MM.1S (cell line): ENCODE measurements around the gene NELFA.

Experiments
- DNase-seq: peaks from one replicate; pipeline ENCODE4 v3.0.0-alpha.2; 2015
- H2AFZ ChIP-seq: fragments of 300-600 bp; sonication (generic); 2 replicates; pipeline ENCODE4 v1.6.0; 2016; ENCODE audit warnings: antibody characterized with exemption, low read length
- H3F3A ChIP-seq: fragments of 300-600 bp; sonication (generic); 2 replicates; pipeline ENCODE4 v1.6.1; 2016; ENCODE audit warnings: mild to moderate bottlenecking, antibody characterized with exemption, low read length, moderate library complexity, mixed read lengths; ENCODE audit not compliant: insufficient read depth
- H3K27ac ChIP-seq: fragments of 300-600 bp; sonication (generic); 2 replicates; pipeline ENCODE4 v1.5.1; 2016; ENCODE audit warnings: mild to moderate bottlenecking, low read length
- H3K27me3 ChIP-seq: fragments of 300-600 bp; sonication (generic); replicated peaks from 2 replicates; pipeline ENCODE4 v1.6.0; 2016; ENCODE audit warnings: low read length; ENCODE audit not compliant: insufficient read depth
- H3K36me3 ChIP-seq: fragments of 300-600 bp; sonication (generic); replicated peaks from 2 replicates; pipeline ENCODE4 v1.6.1; 2016; ENCODE audit warnings: mild to moderate bottlenecking, low read length, mixed read lengths; ENCODE audit not compliant: insufficient read depth
- H3K4me1 ChIP-seq: fragments of 300-600 bp; sonication (generic); 2 replicates; pipeline ENCODE4 v1.6.1; 2016; ENCODE audit warnings: low read length, mixed read lengths
- H3K4me2 ChIP-seq: fragments of 300-600 bp; sonication (generic); 2 replicates; pipeline ENCODE4 v1.6.0; 2016; ENCODE audit warnings: low read depth, low read length
- H3K4me3 ChIP-seq: fragments of 300-600 bp; sonication (generic); 2 replicates; pipeline ENCODE4 v1.5.1; 2016; ENCODE audit warnings: low read length, mixed read lengths
- H3K79me2 ChIP-seq: fragments of 300-600 bp; sonication (generic); 2 replicates; pipeline ENCODE4 v1.6.1; 2016; ENCODE audit warnings: mixed run types, low read length, mixed read lengths
- H3K9ac ChIP-seq: fragments of 300-600 bp; sonication (generic); 2 replicates; pipeline ENCODE4 v1.6.1; 2016; ENCODE audit warnings: low read length, mixed read lengths
- H3K9me2 ChIP-seq: fragments of 300-600 bp; sonication (generic); replicated peaks from 2 replicates; pipeline ENCODE4 v1.6.1; 2016; ENCODE audit warnings: mild to moderate bottlenecking, low read length, mixed read lengths; ENCODE audit not compliant: insufficient read depth
- H3K9me3 ChIP-seq: fragments of 300-600 bp; sonication (generic); replicated peaks from 2 replicates; pipeline ENCODE4 v1.6.1; 2016; ENCODE audit warnings: mild to moderate bottlenecking, low read length, mixed read lengths; ENCODE audit not compliant: insufficient read depth
- H4K20me1 ChIP-seq: fragments of 300-600 bp; sonication (generic); 2 replicates; pipeline ENCODE4 v1.6.1; 2016; ENCODE audit warnings: mild to moderate bottlenecking, low read length, moderate library complexity, mixed read lengths; ENCODE audit not compliant: insufficient read depth
- CTCF ChIP-seq: fragments of 300-600 bp; sonication (generic); IDR thresholded peaks from 2 replicates; pipeline ENCODE4 v1.5.1; 2016; ENCODE audit warnings: antibody characterized with exemption, low read length, mixed read lengths
- EZH2 ChIP-seq: fragments of 300-600 bp; sonication (generic); optimal IDR thresholded peaks from 2 replicates; pipeline ENCODE3; 2017; ENCODE audit warnings: low read depth, mild to moderate bottlenecking, antibody characterized with exemption, low read length, mixed read lengths
- EZH2phosphoT487 ChIP-seq: fragments of 300-600 bp; sonication (generic); IDR thresholded peaks from 2 replicates; pipeline ENCODE4 v1.6.1; 2018; ENCODE audit warnings: antibody characterized with exemption, low read length

The NELFA gene

GRCh38 chr4:1943928-1944327 is 64.8 kb downstream of the NELFA start:
- TF ChIP-seq CTCF (no peak), EZH2 (no peak)
- Histone ChIP-seq H3K9me3 (no peaks in the 10 kb centered on the region), H3K9me2 (no peaks in the 10 kb centered on the region), H3K36me3 (peaks cover 33% of the 10 kb centered on the region), H3K4me2 (no peak overlapping the region), H3K79me2 (peaks cover 12% of the 10 kb centered on the region; the same call in 1 of the 2 replicates), H3K9ac (no peak overlapping the region), H4K20me1 (no peaks in the 10 kb centered on the region), H3K27ac (no peak overlapping the region), H3F3A (no peaks in the 10 kb centered on the region), H2AFZ (no peak overlapping the region), H3K4me3 (no peak overlapping the region), H3K27me3 (no peaks in the 10 kb centered on the region), H3K4me1 (no peaks in the 10 kb centered on the region)
- DNase-seq: no peak

- H3K27me3 ChIP-seq: no peaks in the 10 kb centered on the region
- H3K36me3 ChIP-seq: peaks cover 38% of the 10 kb centered on the region
- H3F3A ChIP-seq: no peaks in the 10 kb centered on the region
- H4K20me1 ChIP-seq: no peaks in the 10 kb centered on the region
- H3K9ac ChIP-seq: no peak overlapping the region
- no peak overlapping the region for H3K27ac ChIP-seq
- no peak overlapping the region for H2AFZ ChIP-seq
- peaks cover 16% of the 10 kb centered on the region for H3K79me2 ChIP-seq
- TF ChIP-seq CTCF (no peak), EZH2 (no peak), EZH2phosphoT487 (no peak)
- no peak for DNase-seq
- no peaks in the 10 kb centered on the region for H3K4me1 ChIP-seq
- H3K9me3 ChIP-seq: no peaks in the 10 kb centered on the region
- no peak overlapping the region for H3K4me2 ChIP-seq
- no peak overlapping the region for H3K4me3 ChIP-seq
- no peaks in the 10 kb centered on the region for H3K9me2 ChIP-seq
Measured at GRCh38 chr4:1940566-1940965, 68.2 kb downstream of the NELFA start.

- Histone ChIP-seq H2AFZ (no peak overlapping the region), H3K4me3 (no peak overlapping the region), H3K4me2 (no peak overlapping the region), H3K79me2 (peaks cover 21% of the 10 kb centered on the region), H3K27me3 (no peaks in the 10 kb centered on the region), H4K20me1 (no peaks in the 10 kb centered on the region), H3K9ac (no peak overlapping the region), H3K4me1 (no peaks in the 10 kb centered on the region), H3K9me2 (no peaks in the 10 kb centered on the region), H3K36me3 (peaks cover 38% of the 10 kb centered on the region), H3F3A (no peaks in the 10 kb centered on the region), H3K9me3 (no peaks in the 10 kb centered on the region), H3K27ac (no peak overlapping the region)
- DNase-seq: no peak
- TF ChIP-seq EZH2: no peak
- TF ChIP-seq CTCF: no peak
- no peak for TF ChIP-seq EZH2phosphoT487
Measured at GRCh38 chr4:1939664-1940509, 68.9 kb downstream of the NELFA start.
